ENCODE data around the gene OPTN.

GRCh38 chr10:13168781-13169180, 68.8 kb downstream of the OPTN start:
- TF ChIP-seq, protein P1, sequence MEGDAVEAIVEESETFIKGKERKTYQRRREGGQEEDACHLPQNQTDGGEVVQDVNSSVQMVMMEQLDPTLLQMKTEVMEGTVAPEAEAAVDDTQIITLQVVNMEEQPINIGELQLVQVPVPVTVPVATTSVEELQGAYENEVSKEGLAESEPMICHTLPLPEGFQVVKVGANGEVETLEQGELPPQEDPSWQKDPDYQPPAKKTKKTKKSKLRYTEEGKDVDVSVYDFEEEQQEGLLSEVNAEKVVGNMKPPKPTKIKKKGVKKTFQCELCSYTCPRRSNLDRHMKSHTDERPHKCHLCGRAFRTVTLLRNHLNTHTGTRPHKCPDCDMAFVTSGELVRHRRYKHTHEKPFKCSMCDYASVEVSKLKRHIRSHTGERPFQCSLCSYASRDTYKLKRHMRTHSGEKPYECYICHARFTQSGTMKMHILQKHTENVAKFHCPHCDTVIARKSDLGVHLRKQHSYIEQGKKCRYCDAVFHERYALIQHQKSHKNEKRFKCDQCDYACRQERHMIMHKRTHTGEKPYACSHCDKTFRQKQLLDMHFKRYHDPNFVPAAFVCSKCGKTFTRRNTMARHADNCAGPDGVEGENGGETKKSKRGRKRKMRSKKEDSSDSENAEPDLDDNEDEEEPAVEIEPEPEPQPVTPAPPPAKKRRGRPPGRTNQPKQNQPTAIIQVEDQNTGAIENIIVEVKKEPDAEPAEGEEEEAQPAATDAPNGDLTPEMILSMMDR (IDR thresholded peaks at IDR 0.05) = no peak
- no peak for TF ChIP-seq ZFX (IDR thresholded peaks at IDR 0.05; ENCODE audit: borderline replicate concordance)

All from 22Rv1 (cell line).